NCI-H187 treated with DMSO at 0.1 percent for 48 hours (cell line): ENCODE results near the gene MED1.
"Not testable (repeated sequence)": the region's sequence is repeated elsewhere in the genome, so short reads cannot be mapped to it uniquely, and the experiment has no call there.

Source experiments
- DNase-seq: peaks from one replicate; lab custom pipeline; 2025; lab: John Stamatoyannopoulos, UW

The MED1 gene

GRCh38 chr17:39410279-39410678, 40.8 kb downstream of the MED1 start:
- no peak for DNase-seq

GRCh38 chr17:39408360-39408759, 42.7 kb downstream of the MED1 start:
- no peak for DNase-seq

GRCh38 chr17:39406951-39407350, 44.1 kb downstream of the MED1 start:
- no peak for DNase-seq

GRCh38 chr17:39405436-39405835, 45.6 kb downstream of the MED1 start:
- no peak for DNase-seq

- DNase-seq, result no peak
These were observed 46.3 kb downstream of the MED1 start for GRCh38 chr17:39404542-39405378.

- DNase-seq, result no peak
These were observed 48.0 kb downstream of the MED1 start for GRCh38 chr17:39402890-39403605.

- DNase-seq, result peak; percentile 64
These were observed 48.7 kb downstream of the MED1 start for GRCh38 chr17:39402244-39402889.

GRCh38 chr17:39401412-39402243, 49.4 kb downstream of the MED1 start, which contains the start of gene FBXL20:
Gene FBXL20, minus strand, starts transcription at chr17:39401626. Its CDS starts 224 bp downstream, at chr17:39401402.
- peak; percentile 44 for DNase-seq

GRCh38 chr17:39400547-39401411, 50.3 kb downstream of the MED1 start:
- DNase-seq, result no peak

- DNase-seq, result no peak
These were observed 51.3 kb downstream of the MED1 start for GRCh38 chr17:39399791-39400190.

GRCh38 chr17:39393736-39394135, 57.3 kb downstream of the MED1 start:
- DNase-seq, result no peak

- no peak for DNase-seq
These were observed 59.6 kb downstream of the MED1 start for GRCh38 chr17:39391448-39391847.

GRCh38 chr17:39385040-39385439, 66.0 kb downstream of the MED1 start:
- DNase-seq, result no peak

- DNase-seq, result no peak
These were observed 70.9 kb downstream of the MED1 start for GRCh38 chr17:39380144-39380543.

- DNase-seq, result no peak
These were observed 74.6 kb downstream of the MED1 start for GRCh38 chr17:39376434-39376833.

- not testable (repeated sequence) for DNase-seq
These were observed 83.3 kb downstream of the MED1 start for GRCh38 chr17:39367805-39368204.

- no peak for DNase-seq
These were observed 85.2 kb downstream of the MED1 start for GRCh38 chr17:39365872-39366271.

- DNase-seq, result no peak
These were observed 85.8 kb downstream of the MED1 start for GRCh38 chr17:39365242-39365641.

- no peak for DNase-seq
These were observed 86.6 kb downstream of the MED1 start for GRCh38 chr17:39364236-39365025.

- DNase-seq, result no peak
These were observed 90.0 kb downstream of the MED1 start for GRCh38 chr17:39361064-39361463.
